ENCODE results near the gene SCIMP. TPM values are rescaled to one million over a fixed set of nuclear protein-coding genes. Genes with fewer than 3 reads are reported as not detected.

The SCIMP gene
- not detected in 2 replicates for total RNA-seq

GRCh38 chr17:5234645-5235576 lies at the start of gene SCIMP:
SCIMP (minus strand) TSS chr17:5234860; CDS start chr17:5234755, 105 bp downstream.

GRCh38 chr17:5281814-5282641 lies 47.4 kb upstream of the SCIMP start, which contains the start of gene RABEP1:
RABEP1 (plus strand) TSS chr17:5282284; CDS start chr17:5282487, 203 bp downstream.

GRCh38 chr17:5191541-5192417 lies 42.9 kb downstream of the SCIMP start, which contains the start of gene ZNF594:
ZNF594 (minus strand) TSS chr17:5191868; CDS start chr17:5184256, 7,612 bp downstream.

Other genes with a start within 250 kb of the SCIMP start
- 17.1 and 23.0 TPM in 2 replicates for gene CAMTA2, start 247.2 kb downstream of the SCIMP start, total RNA-seq
- gene INCA1, start 237.3 kb downstream of the SCIMP start, total RNA-seq = 0.23 and 0.46 TPM in 2 replicates
- gene KIF1C, start 236.9 kb downstream of the SCIMP start, total RNA-seq = 83.3 and 112 TPM in 2 replicates
- gene SLC52A1, start 199.4 kb downstream of the SCIMP start, total RNA-seq = 0.07 and 0.13 TPM in 2 replicates
- gene ZFP3, start 156.4 kb downstream of the SCIMP start, total RNA-seq = 0.92 and 1.6 TPM in 2 replicates
- gene ZNF232, start 123.0 kb downstream of the SCIMP start, total RNA-seq = 4.1 and 5.1 TPM in 2 replicates
- under 0.01 TPM in 1 of 2 replicates, not detected in the other for gene USP6, start 118.8 kb downstream of the SCIMP start, total RNA-seq
- 4.6 and 5.7 TPM in 2 replicates for gene ZNF594, start 43.0 kb downstream of the SCIMP start, total RNA-seq
- 35.6 and 56.0 TPM in 2 replicates for gene RABEP1, start 47.4 kb upstream of the SCIMP start, total RNA-seq
- 52.4 and 53.8 TPM in 2 replicates for gene NUP88, start 184.8 kb upstream of the SCIMP start, total RNA-seq
- gene RPAIN, start 185.3 kb upstream of the SCIMP start, total RNA-seq = 24.7 and 26.5 TPM in 2 replicates
- 92.9 and 119 TPM in 2 replicates for gene C1QBP, start 204.3 kb upstream of the SCIMP start, total RNA-seq
- gene DHX33, start 234.1 kb upstream of the SCIMP start, total RNA-seq = 10.7 and 14.9 TPM in 2 replicates